Raji (cell line): ENCODE data around the gene GLB1L2.

Source experiments
- POLR2A ChIP-seq: IDR thresholded peaks from 2 replicates; pipeline ENCODE4 v1.6.1; 2011; ENCODE audit warnings: low read depth, low read length, control low read depth; ENCODE audit not compliant: insufficient read depth

Gene GLB1L2

GRCh38 chr11:134399996-134400395, 68.2 kb downstream of the GLB1L2 start:
- TF ChIP-seq POLR2A = no peak

GRCh38 chr11:134401825-134402809, 70.3 kb downstream of the GLB1L2 start:
- TF ChIP-seq POLR2A = no peak

- no peak for TF ChIP-seq POLR2A
Measured at GRCh38 chr11:134402910-134403309, 71.1 kb downstream of the GLB1L2 start.

GRCh38 chr11:134404575-134405341, 73.0 kb downstream of the GLB1L2 start:
- no peak for TF ChIP-seq POLR2A

- TF ChIP-seq POLR2A = no peak
Measured at GRCh38 chr11:134405436-134405835, 73.6 kb downstream of the GLB1L2 start.

GRCh38 chr11:134405841-134406240, 74.1 kb downstream of the GLB1L2 start:
- TF ChIP-seq POLR2A = no peak

- TF ChIP-seq POLR2A = no peak
Measured at GRCh38 chr11:134406264-134407185, 74.7 kb downstream of the GLB1L2 start.

- TF ChIP-seq POLR2A = no peak
Measured at GRCh38 chr11:134407321-134407828, 75.6 kb downstream of the GLB1L2 start.

GRCh38 chr11:134407923-134408322, 76.1 kb downstream of the GLB1L2 start:
- no peak for TF ChIP-seq POLR2A

GRCh38 chr11:134409552-134410429, 78.0 kb downstream of the GLB1L2 start:
- TF ChIP-seq POLR2A = no peak

- no peak for TF ChIP-seq POLR2A
Measured at GRCh38 chr11:134410766-134411165, 79.0 kb downstream of the GLB1L2 start.

- TF ChIP-seq POLR2A = no peak
Measured at GRCh38 chr11:134412203-134413042, 80.6 kb downstream of the GLB1L2 start, which contains the start of gene B3GAT1. Gene B3GAT1 (minus strand): TSS chr11:134412242. CDS start chr11:134387659, 24,583 bp downstream.

- no peak for TF ChIP-seq POLR2A
Measured at GRCh38 chr11:134413043-134413825, 81.4 kb downstream of the GLB1L2 start.
